ENCODE measurements around the gene SCN4A.

Gene SCN4A

GRCh38 chr17:63933598-63933997 is 39.1 kb downstream of the SCN4A start:
- TF ChIP-seq CTCF (IDR thresholded peaks at IDR 0.05; ENCODE audit: low read depth, low read length, missing control alignments) = no peak
- no peak for DNase-seq (ENCODE audit: extremely low read depth, low read depth)
- H3K4me3 ChIP-seq (replicated peaks; ENCODE audit: low read depth, low read length) = no peak overlapping the region

GRCh38 chr17:63932721-63933120 is 40.0 kb downstream of the SCN4A start:
- H3K4me3 ChIP-seq (replicated peaks; ENCODE audit: low read depth, low read length) = no peak overlapping the region
- no peak for TF ChIP-seq CTCF (IDR thresholded peaks at IDR 0.05; ENCODE audit: low read depth, low read length, missing control alignments)
- DNase-seq (ENCODE audit: extremely low read depth, low read depth) = no peak

GRCh38 chr17:63931981-63932561 is 40.6 kb downstream of the SCN4A start, which contains the start of gene CD79B:
Gene CD79B (minus strand): TSS chr17:63932331. CDS start chr17:63932261, 70 bp downstream.
- no peak within 1 kb of the TSS for H3K4me3 ChIP-seq (replicated peaks; ENCODE audit: low read depth, low read length)
- TF ChIP-seq CTCF (IDR thresholded peaks at IDR 0.05; ENCODE audit: low read depth, low read length, missing control alignments) = no peak
- DNase-seq (ENCODE audit: extremely low read depth, low read depth) = no peak

GRCh38 chr17:63930951-63931575 is 41.7 kb downstream of the SCN4A start:
- TF ChIP-seq CTCF (IDR thresholded peaks at IDR 0.05; ENCODE audit: low read depth, low read length, missing control alignments) = no peak
- no peak for DNase-seq (ENCODE audit: extremely low read depth, low read depth)
- no peak overlapping the region for H3K4me3 ChIP-seq (replicated peaks; ENCODE audit: low read depth, low read length)

- DNase-seq (ENCODE audit: extremely low read depth, low read depth) = no peak
- no peak for TF ChIP-seq CTCF (IDR thresholded peaks at IDR 0.05; ENCODE audit: low read depth, low read length, missing control alignments)
- no peak overlapping the region for H3K4me3 ChIP-seq (replicated peaks; ENCODE audit: low read depth, low read length)
These were observed 42.6 kb downstream of the SCN4A start for GRCh38 chr17:63929860-63930766.

- DNase-seq (ENCODE audit: extremely low read depth, low read depth) = no peak
- TF ChIP-seq CTCF (IDR thresholded peaks at IDR 0.05; ENCODE audit: low read depth, low read length, missing control alignments) = no peak
- H3K4me3 ChIP-seq (replicated peaks; ENCODE audit: low read depth, low read length) = no peak overlapping the region
These were observed 43.6 kb downstream of the SCN4A start for GRCh38 chr17:63928966-63929695.
